ENCODE measurements around the gene PLIN3. TPM values are rescaled to one million over a fixed set of nuclear protein-coding genes. Genes with fewer than 3 reads are reported as not detected.
"Not testable (repeated sequence)": the region's sequence is repeated elsewhere in the genome, so short reads cannot be mapped to it uniquely, and the experiment has no call there.

The PLIN3 gene
- total RNA-seq, 1 experiment from 2014 or later, result 207 TPM

GRCh38 chr19:4823577-4823976 is 43.9 kb downstream of the PLIN3 start (continued):
- TF ChIP-seq, protein P1, sequence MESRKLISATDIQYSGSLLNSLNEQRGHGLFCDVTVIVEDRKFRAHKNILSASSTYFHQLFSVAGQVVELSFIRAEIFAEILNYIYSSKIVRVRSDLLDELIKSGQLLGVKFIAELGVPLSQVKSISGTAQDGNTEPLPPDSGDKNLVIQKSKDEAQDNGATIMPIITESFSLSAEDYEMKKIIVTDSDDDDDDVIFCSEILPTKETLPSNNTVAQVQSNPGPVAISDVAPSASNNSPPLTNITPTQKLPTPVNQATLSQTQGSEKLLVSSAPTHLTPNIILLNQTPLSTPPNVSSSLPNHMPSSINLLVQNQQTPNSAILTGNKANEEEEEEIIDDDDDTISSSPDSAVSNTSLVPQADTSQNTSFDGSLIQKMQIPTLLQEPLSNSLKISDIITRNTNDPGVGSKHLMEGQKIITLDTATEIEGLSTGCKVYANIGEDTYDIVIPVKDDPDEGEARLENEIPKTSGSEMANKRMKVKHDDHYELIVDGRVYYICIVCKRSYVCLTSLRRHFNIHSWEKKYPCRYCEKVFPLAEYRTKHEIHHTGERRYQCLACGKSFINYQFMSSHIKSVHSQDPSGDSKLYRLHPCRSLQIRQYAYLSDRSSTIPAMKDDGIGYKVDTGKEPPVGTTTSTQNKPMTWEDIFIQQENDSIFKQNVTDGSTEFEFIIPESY (IDR thresholded peaks at IDR 0.05; ENCODE audit: extremely low read depth, insufficient replicate concordance, low read length), result no peak
- TF ChIP-seq YY1 (IDR thresholded peaks at IDR 0.05; ENCODE audit: extremely low read depth, insufficient replicate concordance, low read depth, low read length), result no peak
- no peak for TF ChIP-seq CEBPB (IDR thresholded peaks at IDR 0.05; ENCODE audit: low read depth)
- TF ChIP-seq POLR2AphosphoS5 (IDR thresholded peaks at IDR 0.05; ENCODE audit: low read depth, low read length), result no peak
- TF ChIP-seq ZNF274 (IDR thresholded peaks at IDR 0.05; ENCODE audit: low read depth, low read length), result no peak
- TF ChIP-seq SRF (IDR thresholded peaks at IDR 0.05; ENCODE audit: low read depth), result no peak
- TF ChIP-seq ATF3 (IDR thresholded peaks at IDR 0.05), result no peak
- TF ChIP-seq EGR1 (IDR thresholded peaks at IDR 0.05; ENCODE audit: low read depth), result no peak
- TF ChIP-seq CBX3 (IDR thresholded peaks at IDR 0.05; ENCODE audit: low read depth), result no peak
- TF ChIP-seq ELF1 (IDR thresholded peaks at IDR 0.05; ENCODE audit: borderline replicate concordance, low read depth), result no peak

DNA sequence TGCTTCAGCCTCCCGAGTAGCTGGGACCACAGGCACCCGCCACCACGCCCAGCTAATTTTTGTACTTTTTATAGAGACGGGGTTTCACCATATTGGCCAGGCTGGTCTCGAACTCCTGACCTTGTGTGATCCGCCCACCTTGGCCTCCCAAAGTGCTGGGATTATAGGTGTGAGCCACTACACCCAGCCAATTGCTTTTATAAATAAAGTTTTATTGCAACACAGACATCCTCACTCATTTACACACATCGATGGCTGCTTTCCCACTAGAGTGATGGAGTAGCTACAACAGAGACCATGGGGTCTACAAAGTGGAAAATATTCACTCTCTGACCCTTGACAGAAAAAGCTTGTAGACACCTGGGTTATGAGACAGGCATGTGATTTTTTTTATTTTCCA is 45.1 kb downstream of the PLIN3 start:
- BruUV-seq (replicated peaks); H4K20me1 ChIP-seq (ENCODE audit: insufficient read depth); H3K4me2 ChIP-seq (ENCODE audit: low read length); H3K4me3 ChIP-seq (replicated peaks in 1 of 2; ENCODE audit: low read depth in 1 of 2, low read length in 2 of 2); intact Hi-C loops (cut with micrococcal nuclease); H2AFZ ChIP-seq (ENCODE audit: low read depth, low read length, poor library complexity, severe bottlenecking); H3K9ac ChIP-seq (ENCODE audit: low read length); DNase-seq (ENCODE audit: low read depth, low spot score); H3K4me1 ChIP-seq (ENCODE audit: control insufficient read depth in 1 of 2, insufficient read depth in 2 of 2, low read length in 2 of 2); RAD21 ChIA-PET (ENCODE audit: low non-redundant PET in 1 of 2, low total read pairs in 2 of 2, uncharacterized antibody in 2 of 2, unreplicated experiment in 2 of 2); ATAC-seq; H3K9me3 ChIP-seq (ENCODE audit: control insufficient read depth in 1 of 2, insufficient read depth in 1 of 2, low read depth in 1 of 2, low read length in 2 of 2); H3K27ac ChIP-seq (ENCODE audit: low read depth, low read length); H3K9me2 ChIP-seq (ENCODE audit: insufficient read depth); POLR2A ChIA-PET; H3K27me3 ChIP-seq (ENCODE audit: insufficient read depth, low read length): not testable (repeated sequence)
- CTCF ChIA-PET, result interaction anchor here (1.2 kb wide), 1 partner anchor 29 kb away, joined by 4 read pairs; no protein-coding TSS in a partner anchor
- Histone ChIP-seq H3K79me2 (ENCODE audit: insufficient read depth, low read length) (peaks cover 66% of the 10 kb centered on the region), H3K36me3 (ENCODE audit: control insufficient read depth in 1 of 2, insufficient read depth in 2 of 2, low read length in 2 of 2) (peaks cover 0 to 10% of the 10 kb centered on the region in 2 experiments; a peak in 2 of 4 replicates)
